Neuronal stem cell (in vitro differentiated cells): ENCODE measurements around the gene INAVA.

ENCODE experiments used
- DNase-seq: peaks from one replicate; pipeline ENCODE4 v3.0.0-alpha.2; 2013; ENCODE audit warnings: low spot score
- H2AFZ ChIP-seq: one replicate; pipeline ENCODE4 v1.6.1; 2013; ENCODE audit warnings: mild to moderate bottlenecking, low read length, inconsistent platforms
- H2AK5ac ChIP-seq: 2 replicates; pipeline ENCODE4 v1.6.1; 2013; ENCODE audit warnings: low read depth, mild to moderate bottlenecking, inconsistent platforms, low read length, moderate library complexity, mixed read lengths
- H2BK120ac ChIP-seq: 2 replicates; pipeline ENCODE4 v1.6.1; 2013; ENCODE audit warnings: low read depth, mild to moderate bottlenecking, inconsistent platforms, low read length, moderate library complexity, mixed read lengths
- H2BK12ac ChIP-seq: one replicate; pipeline ENCODE4 v1.6.1; 2013; ENCODE audit warnings: low read length, inconsistent platforms
- H2BK15ac ChIP-seq: 2 replicates; pipeline ENCODE4 v1.6.1; 2013; ENCODE audit warnings: mild to moderate bottlenecking, low read length, inconsistent platforms, mixed read lengths
- H2BK5ac ChIP-seq: one replicate; pipeline ENCODE4 v1.6.1; 2013; ENCODE audit warnings: inconsistent platforms, mild to moderate bottlenecking, low read length, moderate library complexity
- H3K14ac ChIP-seq: one replicate; pipeline ENCODE4 v1.6.1; 2013; ENCODE audit warnings: low read length, inconsistent platforms
- H3K18ac ChIP-seq: 2 replicates; pipeline ENCODE4 v1.6.1; 2013; ENCODE audit warnings: low read length, inconsistent platforms
- H3K23ac ChIP-seq: 2 replicates; pipeline ENCODE4 v1.6.1; 2013; ENCODE audit warnings: low read depth, mild to moderate bottlenecking, mixed read lengths, low read length, inconsistent platforms; ENCODE audit not compliant: poor library complexity
- H3K27ac ChIP-seq: replicated peaks from 3 replicates; pipeline ENCODE4 v1.5.1; 2013; ENCODE audit warnings: low read length, inconsistent platforms
- H3K27me3 ChIP-seq, 3 experiments: 2 replicates each; pipeline ENCODE4 v1.6.1; 2013; ENCODE audit warnings: low read length in 3 of 3, mild to moderate bottlenecking in 2 of 3, inconsistent platforms in 1 of 3, low read depth in 1 of 3, mixed read lengths in 1 of 3, moderate library complexity in 1 of 3; ENCODE audit not compliant: control insufficient read depth in 3 of 3, insufficient read depth in 3 of 3
- H3K36me3 ChIP-seq, 2 donors: replicated peaks in 1 of 2; 2 replicates each; pipeline ENCODE4 v1.6.1; 2013; ENCODE audit warnings: low read length in 2 of 2; ENCODE audit not compliant: control insufficient read depth in 2 of 2, insufficient read depth in 2 of 2
- H3K4ac ChIP-seq: 2 replicates; pipeline ENCODE4 v1.6.1; 2013; ENCODE audit warnings: inconsistent platforms, mild to moderate bottlenecking, low read length, moderate library complexity
- H3K4me1 ChIP-seq, 2 donors: 1 replicate in 1 of 2; 2 replicates in 1 of 2; pipeline ENCODE4 v1.6.1; 2013; ENCODE audit warnings: low read length in 2 of 2, low read depth in 1 of 2; ENCODE audit not compliant: control insufficient read depth in 2 of 2, insufficient read depth in 1 of 2
- H3K4me2 ChIP-seq: one replicate; pipeline ENCODE4 v1.6.1; 2013; ENCODE audit warnings: mild to moderate bottlenecking, low read length, inconsistent platforms; ENCODE audit not compliant: insufficient read depth, poor library complexity, severe bottlenecking
- H3K4me3 ChIP-seq, 2 donors: 2 replicates each; pipeline ENCODE4 v1.5.1; 2013; ENCODE audit warnings: low read length in 2 of 2, mild to moderate bottlenecking in 2 of 2, inconsistent platforms in 1 of 2, moderate library complexity in 1 of 2
- H3K79me1 ChIP-seq: one replicate; pipeline ENCODE4 v1.6.1; 2013; ENCODE audit warnings: low read depth, mild to moderate bottlenecking, inconsistent platforms, low read length, moderate library complexity
- H3K9ac ChIP-seq: one replicate; pipeline ENCODE4 v1.6.1; 2013; ENCODE audit warnings: mild to moderate bottlenecking, low read depth, low read length, inconsistent platforms; ENCODE audit not compliant: poor library complexity
- H3K9me3 ChIP-seq, 2 donors: replicated peaks in 1 of 2; 2 replicates each; pipeline versions ENCODE3 to v1.6.1; 2013; ENCODE audit warnings: low read length in 2 of 2, mild to moderate bottlenecking in 2 of 2, inconsistent platforms in 1 of 2, low read depth in 1 of 2, mixed read lengths in 1 of 2, moderate library complexity in 1 of 2; ENCODE audit not compliant: control insufficient read depth in 2 of 2, insufficient read depth in 1 of 2
- H4K8ac ChIP-seq: one replicate; pipeline ENCODE4 v1.6.1; 2013; ENCODE audit warnings: low read depth, mild to moderate bottlenecking, inconsistent platforms, low read length, moderate library complexity
- H4K91ac ChIP-seq: one replicate; pipeline ENCODE4 v1.6.1; 2013; ENCODE audit warnings: low read length, low read depth, mild to moderate bottlenecking, inconsistent platforms; ENCODE audit not compliant: poor library complexity
- WGBS, 2 donors: extraction: QIAGEN DNeasy Blood & Tissue Kit; methylation state at CpG; one replicate each; pipeline ENCODE4 v1.1.7; 2013; ENCODE audit warnings: missing lambda C conversion rate in 2 of 2, mixed read lengths in 1 of 2; ENCODE audit not compliant: insufficient read length in 2 of 2, insufficient replicate concordance in 1 of 2; ENCODE audit errors: extremely low coverage in 2 of 2; 5-methylcytosine and 5-hydroxymethylcytosine counted together

The INAVA gene

GRCh38 chr1:200918006-200918405, 23.3 kb downstream of the INAVA start:
- Histone ChIP-seq H2BK12ac (no peak overlapping the region), H3K9me3 (no peaks in the 10 kb centered on the region), H3K4me3 (no peak overlapping the region), H3K4ac (no peak overlapping the region), H3K27me3 (peaks cover 0 to 9% (median 0%) of the 10 kb centered on the region in 3 experiments), H3K14ac (no peak overlapping the region), H2BK5ac (no peak overlapping the region), H2AK5ac (no peak overlapping the region), H3K27ac (no peak overlapping the region), H3K36me3 (peaks cover 4 to 11% of the 10 kb centered on the region in 2 donors), H3K23ac (no peak overlapping the region), H3K9ac (no peak overlapping the region), H2AFZ (no peak overlapping the region), H3K79me1 (no peaks in the 10 kb centered on the region), H3K18ac (no peak overlapping the region), H3K4me1 (peaks cover 0 to 15% of the 10 kb centered on the region in 2 donors), H2BK120ac (no peak overlapping the region), H2BK15ac (no peak overlapping the region), H3K4me2 (no peak overlapping the region), H4K8ac (no peak overlapping the region), H4K91ac (no peak overlapping the region)
- WGBS, 2 donors: no CpG with 5 or more reads among the region's 3 CpGs
- DNase-seq: no peak

DNA sequence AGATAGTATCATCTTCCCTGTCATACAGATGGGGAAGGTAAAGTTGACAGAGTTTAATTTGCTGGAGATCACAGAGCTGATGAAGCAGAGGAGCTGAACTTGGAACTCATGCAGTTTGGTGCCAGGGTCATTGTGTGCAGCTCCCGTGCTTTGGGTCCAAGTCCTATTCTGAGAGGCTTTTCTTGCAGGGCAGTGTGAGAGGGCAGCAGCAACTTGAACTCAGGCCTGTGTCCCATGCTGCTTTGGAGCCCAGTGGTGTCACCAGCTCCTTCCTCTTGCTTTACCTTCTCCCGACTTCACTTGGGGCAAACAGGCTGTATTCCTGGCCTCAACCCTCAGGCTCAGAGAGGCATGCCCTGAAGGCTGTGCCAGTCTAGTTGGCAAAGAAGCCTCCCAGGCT, 24.7 kb downstream of the INAVA start:
- Histone ChIP-seq H3K4me3 (no peak overlapping the region), H3K4me1 (peaks cover 0 to 15% of the 10 kb centered on the region in 2 donors), H4K8ac (no peak overlapping the region), H2AFZ (no peak overlapping the region), H2AK5ac (no peak overlapping the region), H3K27ac (no peak overlapping the region), H3K4ac (no peak overlapping the region), H3K9ac (no peak overlapping the region), H2BK15ac (no peak overlapping the region), H3K79me1 (no peaks in the 10 kb centered on the region), H3K23ac (no peak overlapping the region), H3K27me3 (peaks cover 0 to 9% (median 0%) of the 10 kb centered on the region in 3 experiments), H4K91ac (no peak overlapping the region), H3K14ac (no peak overlapping the region), H3K9me3 (no peaks in the 10 kb centered on the region), H3K18ac (no peak overlapping the region), H3K4me2 (no peak overlapping the region), H2BK120ac (no peak overlapping the region), H3K36me3 (no peaks in the 10 kb centered on the region), H2BK12ac (no peak overlapping the region), H2BK5ac (no peak overlapping the region)
- no peak for DNase-seq
- no CpG with 5 or more reads among the region's 2 CpGs for WGBS, 2 donors

DNA sequence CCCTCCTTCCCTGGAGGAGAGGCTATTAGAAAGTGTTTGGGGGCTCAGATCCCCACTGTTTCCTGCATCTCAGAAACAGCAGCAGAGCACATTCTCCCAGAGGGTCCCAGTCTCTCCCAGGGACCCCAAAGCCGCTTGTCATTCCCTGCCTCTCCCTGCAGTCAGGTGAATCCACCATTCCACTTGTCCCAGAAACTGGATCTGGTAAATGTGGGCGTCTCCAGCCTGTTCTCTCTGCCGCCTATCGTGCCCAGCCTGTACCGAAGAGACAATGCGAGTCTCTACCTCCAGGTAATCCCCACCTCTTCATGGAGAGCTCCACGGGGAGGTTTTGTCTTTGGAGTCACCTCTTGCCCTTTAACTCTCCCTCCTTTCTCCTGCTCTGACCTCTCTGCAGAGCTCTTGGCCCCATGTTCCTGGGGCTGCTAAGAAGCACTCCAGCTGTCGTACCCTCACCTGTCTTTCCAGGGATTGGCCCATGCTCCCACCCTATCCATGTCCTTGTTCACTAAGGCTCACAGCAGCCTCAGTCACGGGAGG, 26.9 kb downstream of the INAVA start:
- H2BK12ac ChIP-seq: no peak overlapping the region
- no CpG with 5 or more reads among the region's 9 CpGs for WGBS, 2 donors
- DNase-seq: peak; percentile 14

GRCh38 chr1:200922406-200922805, 27.7 kb downstream of the INAVA start:
- H3K27ac ChIP-seq: no peak overlapping the region
- H3K4me3 ChIP-seq: no peak overlapping the region
- peak overlapping the region; percentile 67 for H3K18ac ChIP-seq
- H3K23ac ChIP-seq: no peak overlapping the region
- H2BK15ac ChIP-seq: peak overlapping the region; percentile 46
- no peak overlapping the region for H2BK5ac ChIP-seq
- no peaks in the 10 kb centered on the region for H3K9me3 ChIP-seq
- DNase-seq: no peak
- no peak overlapping the region for H2AFZ ChIP-seq
- H4K91ac ChIP-seq: no peak overlapping the region
- WGBS, 2 donors: no CpG with 5 or more reads among the region's 2 CpGs
- H3K36me3 ChIP-seq: no peaks in the 10 kb centered on the region
- H3K9ac ChIP-seq: no peak overlapping the region
- no peak overlapping the region for H2BK12ac ChIP-seq
- H4K8ac ChIP-seq: no peak overlapping the region
- H3K27me3 ChIP-seq: peaks cover 0 to 9% (median 0%) of the 10 kb centered on the region in 3 experiments
- H2AK5ac ChIP-seq: no peak overlapping the region
- peaks cover 0 to 12% of the 10 kb centered on the region in 2 donors for H3K4me1 ChIP-seq
- no peaks in the 10 kb centered on the region for H3K79me1 ChIP-seq
- H3K4ac ChIP-seq: no peak overlapping the region
- H2BK120ac ChIP-seq: no peak overlapping the region
- H3K4me2 ChIP-seq: no peak overlapping the region
- H3K14ac ChIP-seq: no peak overlapping the region

More for the DNA sequence above, 26.9 kb downstream of the INAVA start:
- Histone ChIP-seq H2BK5ac (no peak overlapping the region), H3K27me3 (peaks cover 0 to 9% (median 0%) of the 10 kb centered on the region in 3 experiments), H3K27ac (no peak overlapping the region), H3K36me3 (no peaks in the 10 kb centered on the region), H4K91ac (no peak overlapping the region), H2BK120ac (no peak overlapping the region), H2BK15ac (no peak overlapping the region), H3K9ac (no peak overlapping the region), H3K9me3 (no peaks in the 10 kb centered on the region), H3K18ac (no peak overlapping the region), H3K4me2 (no peak overlapping the region), H2AFZ (no peak overlapping the region), H3K4me3 (no peak overlapping the region), H3K23ac (no peak overlapping the region), H4K8ac (no peak overlapping the region), H3K79me1 (no peaks in the 10 kb centered on the region), H2AK5ac (no peak overlapping the region), H3K4me1 (peaks cover 0 to 15% of the 10 kb centered on the region in 2 donors), H3K14ac (no peak overlapping the region), H3K4ac (no peak overlapping the region)
